8988T (cell line): ENCODE results near the gene PLCB2.

ENCODE experiments used
- DNase-seq: peaks from one replicate; pipeline ENCODE4 v3.0.0; 2011

The PLCB2 gene, protein sequence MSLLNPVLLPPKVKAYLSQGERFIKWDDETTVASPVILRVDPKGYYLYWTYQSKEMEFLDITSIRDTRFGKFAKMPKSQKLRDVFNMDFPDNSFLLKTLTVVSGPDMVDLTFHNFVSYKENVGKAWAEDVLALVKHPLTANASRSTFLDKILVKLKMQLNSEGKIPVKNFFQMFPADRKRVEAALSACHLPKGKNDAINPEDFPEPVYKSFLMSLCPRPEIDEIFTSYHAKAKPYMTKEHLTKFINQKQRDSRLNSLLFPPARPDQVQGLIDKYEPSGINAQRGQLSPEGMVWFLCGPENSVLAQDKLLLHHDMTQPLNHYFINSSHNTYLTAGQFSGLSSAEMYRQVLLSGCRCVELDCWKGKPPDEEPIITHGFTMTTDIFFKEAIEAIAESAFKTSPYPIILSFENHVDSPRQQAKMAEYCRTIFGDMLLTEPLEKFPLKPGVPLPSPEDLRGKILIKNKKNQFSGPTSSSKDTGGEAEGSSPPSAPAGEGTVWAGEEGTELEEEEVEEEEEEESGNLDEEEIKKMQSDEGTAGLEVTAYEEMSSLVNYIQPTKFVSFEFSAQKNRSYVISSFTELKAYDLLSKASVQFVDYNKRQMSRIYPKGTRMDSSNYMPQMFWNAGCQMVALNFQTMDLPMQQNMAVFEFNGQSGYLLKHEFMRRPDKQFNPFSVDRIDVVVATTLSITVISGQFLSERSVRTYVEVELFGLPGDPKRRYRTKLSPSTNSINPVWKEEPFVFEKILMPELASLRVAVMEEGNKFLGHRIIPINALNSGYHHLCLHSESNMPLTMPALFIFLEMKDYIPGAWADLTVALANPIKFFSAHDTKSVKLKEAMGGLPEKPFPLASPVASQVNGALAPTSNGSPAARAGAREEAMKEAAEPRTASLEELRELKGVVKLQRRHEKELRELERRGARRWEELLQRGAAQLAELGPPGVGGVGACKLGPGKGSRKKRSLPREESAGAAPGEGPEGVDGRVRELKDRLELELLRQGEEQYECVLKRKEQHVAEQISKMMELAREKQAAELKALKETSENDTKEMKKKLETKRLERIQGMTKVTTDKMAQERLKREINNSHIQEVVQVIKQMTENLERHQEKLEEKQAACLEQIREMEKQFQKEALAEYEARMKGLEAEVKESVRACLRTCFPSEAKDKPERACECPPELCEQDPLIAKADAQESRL

DNA sequence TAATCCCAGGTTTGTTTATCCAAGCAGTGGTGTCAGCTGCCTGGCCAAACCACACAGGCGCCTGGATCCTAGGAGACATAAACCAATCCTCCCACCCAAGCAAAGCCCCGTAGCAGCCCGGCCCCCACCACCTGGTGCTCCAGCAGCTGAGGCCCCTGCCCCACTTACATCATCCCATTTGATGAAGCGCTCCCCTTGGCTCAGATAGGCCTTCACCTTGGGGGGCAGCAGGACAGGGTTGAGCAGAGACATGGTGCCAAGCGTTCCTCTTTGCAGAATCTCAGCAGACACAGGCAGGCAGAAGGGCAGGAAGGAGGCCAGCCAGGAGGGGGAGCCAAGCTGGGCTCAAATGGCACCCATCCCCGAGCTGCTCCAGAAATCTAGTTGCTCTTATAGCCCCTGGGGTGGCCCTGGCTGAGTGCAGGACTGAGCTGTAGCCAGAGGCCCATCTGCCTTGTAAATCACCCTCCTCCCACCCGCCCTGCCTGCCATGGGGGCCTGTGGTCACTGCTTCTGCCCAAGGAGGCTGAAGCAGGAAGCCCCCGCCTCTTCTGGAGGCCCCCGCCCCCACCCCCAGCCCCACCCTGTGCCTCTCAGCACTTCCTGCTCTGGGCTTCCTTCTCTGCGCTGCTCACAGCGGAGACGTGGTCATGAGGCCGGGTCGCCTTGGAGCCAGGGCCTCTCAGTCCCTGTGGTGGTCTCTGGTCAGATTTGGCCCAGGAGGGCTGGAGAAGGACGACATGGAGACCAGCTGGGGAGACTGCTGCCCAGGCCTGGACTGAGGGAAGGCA, at the start of gene PLCB2:
Gene PLCB2, minus strand, starts transcription at position 515 of the 791 bp plus-strand sequence. Its CDS starts 263 bp downstream, at position 252.
- DNase-seq, result no peak

DNA sequence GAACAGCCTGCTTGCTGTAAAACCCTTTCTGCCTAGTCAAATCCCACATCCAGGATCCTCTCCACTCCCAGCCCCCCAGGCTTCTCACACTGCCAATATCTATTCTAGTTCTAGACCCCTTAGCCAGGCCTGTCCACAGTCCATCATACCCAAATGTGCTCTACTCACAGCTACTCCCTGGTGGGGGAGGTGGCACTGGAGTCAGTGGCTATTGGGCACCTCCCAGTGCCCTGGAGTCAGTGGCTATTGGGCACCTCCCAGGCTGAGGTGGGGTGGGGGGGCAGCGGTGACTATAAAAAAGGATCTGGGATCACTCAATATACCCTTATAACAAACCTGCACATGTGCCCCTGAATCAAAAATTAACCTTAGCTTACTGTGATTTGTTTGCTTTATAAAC, 49.5 kb upstream of the PLCB2 start:
- DNase-seq, result no peak

GRCh38 chr15:40355976-40356585, 48.3 kb upstream of the PLCB2 start:
- DNase-seq, result no peak

GRCh38 chr15:40354408-40355171, 46.9 kb upstream of the PLCB2 start:
- DNase-seq, result peak; percentile 83

GRCh38 chr15:40353697-40354096, 46.0 kb upstream of the PLCB2 start:
- no peak for DNase-seq

GRCh38 chr15:40352281-40352901, 44.7 kb upstream of the PLCB2 start:
- DNase-seq, result no peak

- no peak for DNase-seq
These were observed 41.4 kb upstream of the PLCB2 start for GRCh38 chr15:40349163-40349562.

- DNase-seq, result no peak
These were observed 40.7 kb upstream of the PLCB2 start for GRCh38 chr15:40348474-40348870.

- no peak for DNase-seq
These were observed 40.1 kb upstream of the PLCB2 start for GRCh38 chr15:40347559-40348473.

DNA sequence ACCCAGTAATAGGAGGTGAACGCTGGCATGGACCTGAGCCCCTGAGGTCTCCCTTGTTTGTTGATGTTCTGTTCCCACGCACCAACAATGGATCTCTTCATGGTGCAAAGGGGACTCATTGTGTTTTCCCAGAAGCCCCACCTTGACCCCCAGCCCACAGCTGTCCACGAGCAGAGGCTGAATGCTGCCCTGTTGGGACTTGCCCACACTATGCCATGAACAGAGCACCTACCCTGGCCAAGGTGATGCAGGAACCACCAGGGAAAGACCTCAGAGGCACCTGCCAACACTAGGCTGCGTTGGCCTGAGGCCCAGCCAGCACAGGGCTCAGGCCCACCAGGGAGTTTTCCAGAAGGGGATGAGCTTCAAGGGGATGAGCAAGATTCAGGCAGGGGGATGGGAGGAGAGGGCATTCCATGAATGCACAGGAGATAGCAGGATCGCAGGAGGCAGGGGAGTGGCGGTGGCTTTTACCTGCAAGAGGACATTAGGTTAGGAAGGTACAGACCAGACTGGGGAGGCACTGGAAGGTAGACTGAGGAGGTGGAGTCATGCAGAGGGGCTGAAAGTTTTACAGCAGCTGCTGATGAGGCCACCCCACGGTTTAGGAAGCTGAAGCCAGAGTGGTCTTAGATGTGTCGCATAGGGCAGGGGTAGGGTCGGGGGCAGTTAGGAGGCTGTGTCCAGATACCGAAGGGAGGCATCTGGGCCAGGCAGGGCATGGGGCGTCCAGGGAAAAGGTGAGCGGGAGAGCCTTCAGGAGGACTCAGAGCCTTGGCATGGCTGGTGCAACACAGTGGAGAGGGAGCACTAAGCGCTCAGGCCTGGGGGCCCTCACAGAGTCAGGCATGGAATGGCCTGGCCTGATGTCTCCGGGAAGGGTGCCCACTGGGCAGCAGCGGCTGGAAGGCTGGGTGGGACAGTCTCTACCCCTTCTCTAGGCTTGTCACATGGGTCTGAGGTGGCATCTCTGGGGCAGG, 39.1 kb upstream of the PLCB2 start:
- no peak for DNase-seq

GRCh38 chr15:40345867-40346578, 38.3 kb upstream of the PLCB2 start:
- DNase-seq, result no peak

DNA sequence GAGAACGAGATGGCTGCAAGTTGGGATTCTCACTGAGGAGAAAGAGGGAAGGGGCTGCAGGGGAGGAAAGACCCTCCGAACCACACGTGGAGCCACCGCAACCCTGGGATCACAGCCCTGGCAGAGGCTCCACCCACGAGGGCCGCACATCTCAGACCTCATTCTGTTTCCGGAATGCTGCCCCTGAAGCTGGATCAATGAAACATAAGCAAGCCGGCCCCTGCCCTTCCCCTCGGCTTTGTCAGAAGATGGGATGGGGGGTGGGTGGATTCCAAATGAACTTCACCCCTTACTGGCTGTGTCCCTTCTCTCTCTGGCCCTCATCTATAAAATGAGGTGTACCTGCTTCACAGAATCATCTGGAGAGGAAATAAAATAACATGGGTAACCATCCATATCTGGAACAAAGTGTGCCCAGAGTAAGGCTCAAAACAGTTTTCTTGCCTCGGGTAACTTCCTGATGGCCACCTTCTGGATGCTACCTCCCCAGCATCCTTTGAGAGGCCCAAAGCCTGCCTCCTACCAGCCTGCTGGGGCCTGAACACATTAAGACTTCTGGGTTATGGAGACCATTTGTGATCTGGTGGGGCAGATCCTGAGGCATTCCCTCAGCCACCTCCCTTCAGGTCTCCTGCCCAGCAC, 37.6 kb upstream of the PLCB2 start:
- DNase-seq, result no peak

DNA sequence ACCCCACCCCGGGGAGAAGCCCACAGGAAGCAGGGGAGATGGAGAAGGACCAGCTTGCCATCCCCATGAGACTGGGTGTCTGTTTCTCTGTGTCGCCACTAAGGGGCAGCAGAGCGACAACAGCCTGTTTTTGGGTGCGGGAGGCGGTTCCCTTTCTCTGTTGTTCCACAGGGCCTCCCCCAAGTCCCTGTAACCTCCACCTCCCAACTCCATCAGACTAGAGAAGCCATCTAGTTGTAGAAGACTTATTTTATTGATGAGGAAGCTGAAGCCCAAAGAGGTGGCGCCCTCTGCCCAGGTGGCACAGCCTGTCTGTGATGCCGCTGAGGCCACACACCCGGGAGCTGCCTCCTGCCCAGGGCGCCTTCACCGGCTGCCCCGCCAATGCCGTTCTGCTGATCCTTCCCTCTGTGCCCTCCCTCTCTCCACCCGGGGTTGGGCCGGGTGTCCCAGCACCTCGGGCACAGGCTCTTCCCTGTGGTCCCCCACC, 36.9 kb upstream of the PLCB2 start:
- peak; percentile 64 for DNase-seq

GRCh38 chr15:40344217-40344616, 36.5 kb upstream of the PLCB2 start:
- no peak for DNase-seq

GRCh38 chr15:40343512-40343911, 35.8 kb upstream of the PLCB2 start:
- peak; percentile 64 for DNase-seq

- no peak for DNase-seq
These were observed 34.9 kb upstream of the PLCB2 start for GRCh38 chr15:40342416-40343320.
